HG03196 (cell line): Measurements from ENCODE around the gene GDPGP1.

Experiments
- ATAC-seq: cut with Tn5 transposase; IDR thresholded peaks from one replicate; pipeline ENCODE4 v1.9.1; 2021; ENCODE audit not compliant: unreplicated experiment

The GDPGP1 gene

GRCh38 chr15:90294601-90295269 lies 60.7 kb downstream of the GDPGP1 start:
- ATAC-seq: no peak

- no peak for ATAC-seq
Observed at GRCh38 chr15:90295270-90295648, 61.2 kb downstream of the GDPGP1 start.
